PC-3 (cell line): ENCODE results near the gene RARRES2.
"Not testable (repeated sequence)": the region's sequence is repeated elsewhere in the genome, so short reads cannot be mapped to it uniquely, and the experiment has no call there.

Source experiments
- CTCF ChIP-seq: fragments of 300-600 bp; sonication (generic); conservative IDR thresholded peaks from 2 replicates; pipeline ENCODE4 v1.5.1; 2017; ENCODE audit warnings: antibody characterized with exemption, low read depth, mild to moderate bottlenecking, low read length
- EZH2phosphoT487 ChIP-seq: fragments of 300-600 bp; sonication (generic); IDR thresholded peaks from 2 replicates; pipeline ENCODE4 v1.6.1; 2018; ENCODE audit warnings: mild to moderate bottlenecking, antibody characterized with exemption, low read length, borderline replicate concordance

- not testable (repeated sequence) for TF ChIP-seq CTCF, EZH2phosphoT487
These were observed 52.6 kb downstream of the RARRES2 start for GRCh38 chr7:150288816-150289215.
